Measurements from ENCODE around the gene ICAM1. TPM values are rescaled to one million over a fixed set of nuclear protein-coding genes. Genes with fewer than 3 reads are reported as not detected.

The ICAM1 gene
- total RNA-seq, 1 donor from 2014 or later = 245 TPM

DNA sequence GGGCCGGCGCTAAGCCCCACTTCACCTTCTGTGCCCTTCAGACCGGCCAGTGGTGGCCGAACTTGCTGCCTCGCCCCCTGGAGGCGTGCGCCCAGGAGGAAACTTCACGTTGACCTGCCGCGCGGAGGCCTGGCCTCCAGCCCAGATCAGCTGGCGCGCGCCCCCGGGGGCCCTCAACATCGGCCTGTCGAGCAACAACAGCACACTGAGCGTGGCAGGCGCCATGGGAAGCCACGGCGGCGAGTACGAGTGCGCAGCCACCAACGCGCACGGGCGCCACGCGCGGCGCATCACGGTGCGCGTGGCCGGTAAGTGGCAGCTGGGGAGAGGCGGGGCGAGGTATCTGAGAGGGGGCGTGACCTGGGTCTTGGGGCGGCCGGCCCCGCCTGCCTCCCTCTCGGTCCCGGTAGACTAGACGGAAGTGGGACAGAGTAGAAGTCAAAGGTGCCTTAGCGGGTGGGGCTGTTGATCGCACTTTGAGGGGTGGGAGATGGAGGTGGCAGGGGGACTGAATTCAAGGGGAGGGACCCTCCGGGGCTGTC is 24.5 kb downstream of the ICAM1 start:
- no peak overlapping the region for H3K27ac ChIP-seq
- no peaks in the 10 kb centered on the region for H3K9me3 ChIP-seq
- H3K36me3 ChIP-seq = no peaks in the 10 kb centered on the region
- DNase-seq (peak; percentile 89), ATAC-seq (peak; percentile 64)
- intact Hi-C loops (cut with DNase I) = no loop called here
- peak overlapping the region; percentile 37 for H3K4me3 ChIP-seq
- peaks cover 35% of the 10 kb centered on the region for H3K4me1 ChIP-seq
- H3K27me3 ChIP-seq = peaks cover 34% of the 10 kb centered on the region
- TF ChIP-seq, protein P1, sequence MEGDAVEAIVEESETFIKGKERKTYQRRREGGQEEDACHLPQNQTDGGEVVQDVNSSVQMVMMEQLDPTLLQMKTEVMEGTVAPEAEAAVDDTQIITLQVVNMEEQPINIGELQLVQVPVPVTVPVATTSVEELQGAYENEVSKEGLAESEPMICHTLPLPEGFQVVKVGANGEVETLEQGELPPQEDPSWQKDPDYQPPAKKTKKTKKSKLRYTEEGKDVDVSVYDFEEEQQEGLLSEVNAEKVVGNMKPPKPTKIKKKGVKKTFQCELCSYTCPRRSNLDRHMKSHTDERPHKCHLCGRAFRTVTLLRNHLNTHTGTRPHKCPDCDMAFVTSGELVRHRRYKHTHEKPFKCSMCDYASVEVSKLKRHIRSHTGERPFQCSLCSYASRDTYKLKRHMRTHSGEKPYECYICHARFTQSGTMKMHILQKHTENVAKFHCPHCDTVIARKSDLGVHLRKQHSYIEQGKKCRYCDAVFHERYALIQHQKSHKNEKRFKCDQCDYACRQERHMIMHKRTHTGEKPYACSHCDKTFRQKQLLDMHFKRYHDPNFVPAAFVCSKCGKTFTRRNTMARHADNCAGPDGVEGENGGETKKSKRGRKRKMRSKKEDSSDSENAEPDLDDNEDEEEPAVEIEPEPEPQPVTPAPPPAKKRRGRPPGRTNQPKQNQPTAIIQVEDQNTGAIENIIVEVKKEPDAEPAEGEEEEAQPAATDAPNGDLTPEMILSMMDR (IDR thresholded peaks at IDR 0.05) = peak; percentile 23

DNA sequence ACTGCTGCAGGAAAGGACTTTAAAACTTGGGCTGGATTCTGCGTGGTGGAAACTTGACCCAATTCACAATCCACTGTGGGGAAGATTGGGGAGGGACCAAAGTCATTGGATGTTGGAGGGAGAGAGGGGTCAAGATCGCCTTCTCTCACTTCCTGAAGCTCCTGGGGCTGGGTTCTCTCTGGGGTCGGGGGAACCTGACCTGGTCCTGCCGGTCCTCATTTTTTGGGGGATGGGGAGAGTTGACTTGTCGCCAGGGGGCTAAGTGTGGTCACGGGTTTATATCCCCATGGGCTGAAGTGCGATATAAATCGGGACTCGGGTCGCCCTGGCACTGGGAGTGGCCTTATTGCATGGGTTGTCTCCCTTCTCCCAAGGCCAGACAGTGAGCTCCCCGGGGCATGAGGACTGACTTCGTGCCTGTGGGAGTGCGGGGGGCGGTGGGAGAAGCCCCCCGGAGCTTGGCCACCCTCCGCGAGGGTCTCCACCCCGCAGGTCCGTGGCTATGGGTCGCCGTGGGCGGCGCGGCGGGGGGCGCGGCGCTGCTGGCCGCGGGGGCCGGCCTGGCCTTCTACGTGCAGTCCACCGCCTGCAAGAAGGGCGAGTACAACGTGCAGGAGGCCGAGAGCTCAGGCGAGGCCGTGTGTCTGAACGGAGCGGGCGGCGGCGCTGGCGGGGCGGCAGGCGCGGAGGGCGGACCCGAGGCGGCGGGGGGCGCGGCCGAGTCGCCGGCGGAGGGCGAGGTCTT is 25.1 kb downstream of the ICAM1 start:
- H3K27me3 ChIP-seq = peaks cover 29% of the 10 kb centered on the region
- H3K4me1 ChIP-seq = peaks cover 28% of the 10 kb centered on the region
- TF ChIP-seq, protein P1 (IDR thresholded peaks at IDR 0.05) = no peak
- no peaks in the 10 kb centered on the region for H3K9me3 ChIP-seq
- ATAC-seq (no peak), DNase-seq (no peak)
- H3K36me3 ChIP-seq = no peaks in the 10 kb centered on the region
- peak overlapping the region; percentile 37 for H3K4me3 ChIP-seq
- no peak overlapping the region for H3K27ac ChIP-seq
- intact Hi-C loops (cut with DNase I) = no loop called here

DNA sequence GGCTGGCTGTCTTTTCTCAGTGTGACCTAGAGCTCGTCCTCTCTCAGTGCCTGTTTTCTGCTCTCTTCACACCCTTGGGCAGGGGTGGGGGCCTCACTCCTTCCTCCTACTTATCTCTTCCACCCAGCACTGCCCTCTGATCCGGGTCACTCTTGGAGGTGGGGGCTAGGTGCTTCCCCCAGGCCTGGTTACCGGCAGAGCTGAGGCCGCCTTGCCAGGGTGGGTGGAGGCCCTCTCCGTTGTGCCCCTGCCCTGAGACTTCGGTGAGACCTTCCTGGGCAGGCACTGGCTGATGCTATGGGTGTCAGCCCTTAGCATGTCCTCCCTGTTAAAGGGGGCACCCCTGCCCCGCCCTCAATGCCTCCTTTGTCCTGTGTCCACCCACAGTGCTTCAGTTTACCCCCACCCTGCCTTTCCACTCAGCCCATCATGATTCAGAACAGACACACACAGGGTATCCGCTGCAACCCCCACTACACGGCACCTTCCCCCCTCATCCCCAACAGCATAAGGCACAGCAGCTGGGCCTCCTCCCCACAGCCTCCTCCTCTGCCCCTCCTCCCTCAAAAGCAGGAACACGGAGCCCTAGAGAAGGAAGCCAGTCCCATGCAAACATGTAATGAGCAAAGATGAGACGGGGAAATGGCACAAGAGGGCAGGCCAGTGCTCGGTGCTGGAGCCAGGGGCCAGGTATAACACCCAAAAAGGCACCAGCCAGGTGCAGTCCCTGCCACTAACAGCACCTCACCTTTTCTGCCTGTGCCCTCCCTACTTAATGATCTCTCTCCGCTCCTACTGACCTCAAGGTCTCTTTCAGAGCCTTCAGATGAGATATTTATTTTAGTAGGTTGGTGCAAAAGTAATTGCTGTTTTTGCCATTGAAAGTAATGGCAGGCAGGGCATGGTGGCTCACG is 28.9 kb downstream of the ICAM1 start:
- Histone ChIP-seq H3K27ac (no peak overlapping the region), H3K4me3 (no peak overlapping the region), H3K4me1 (peaks cover 11% of the 10 kb centered on the region), H3K27me3 (peaks cover 5% of the 10 kb centered on the region), H3K36me3 (no peaks in the 10 kb centered on the region), H3K9me3 (no peaks in the 10 kb centered on the region)
- TF ChIP-seq, protein P1 (IDR thresholded peaks at IDR 0.05) = no peak
- intact Hi-C loops (cut with DNase I) = no loop called here
- DNase-seq (no peak), ATAC-seq (peak; percentile 51)

DNA sequence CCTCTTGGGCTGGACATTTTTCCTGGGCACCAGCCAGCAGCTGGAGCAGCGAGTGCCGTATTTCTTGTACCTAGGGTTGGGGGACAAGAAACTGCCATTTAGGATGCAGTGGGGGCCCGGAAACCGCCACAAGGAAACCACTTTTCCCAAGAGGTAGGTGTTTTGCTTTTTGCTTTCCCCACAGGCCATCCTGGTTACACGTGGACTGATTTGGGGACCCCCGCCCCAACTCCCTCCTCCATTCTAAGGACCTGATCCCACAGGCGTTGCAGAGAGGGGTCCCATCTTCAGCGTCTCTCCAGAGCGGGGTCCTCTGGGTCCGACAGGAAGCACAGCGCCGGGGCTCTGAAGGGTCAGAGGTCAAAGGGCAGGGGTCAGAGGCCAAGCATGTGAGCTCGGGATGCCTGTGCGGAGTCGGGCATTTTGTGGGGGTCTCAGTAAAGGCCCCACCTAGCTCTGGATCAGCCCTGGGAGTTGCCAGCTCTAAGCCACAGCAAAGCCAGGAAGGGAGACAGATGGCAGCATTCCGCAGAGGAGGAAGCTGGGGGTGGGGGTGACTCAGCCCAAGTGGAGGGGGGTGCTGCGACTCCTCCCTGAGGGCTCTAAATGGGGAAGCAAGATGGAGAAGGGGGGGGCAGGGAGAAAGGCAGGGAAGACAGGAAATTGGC is 34.4 kb downstream of the ICAM1 start:
- H3K27me3 ChIP-seq = no peaks in the 10 kb centered on the region
- no peak overlapping the region for H3K4me3 ChIP-seq
- H3K9me3 ChIP-seq = no peaks in the 10 kb centered on the region
- intact Hi-C loops (cut with DNase I) = no loop called here
- no peaks in the 10 kb centered on the region for H3K4me1 ChIP-seq
- peak; percentile 82 for DNase-seq
- ATAC-seq = peak; percentile 90
- no peak overlapping the region for H3K27ac ChIP-seq
- no peaks in the 10 kb centered on the region for H3K36me3 ChIP-seq
- TF ChIP-seq, protein P1 (IDR thresholded peaks at IDR 0.05) = no peak

DNA sequence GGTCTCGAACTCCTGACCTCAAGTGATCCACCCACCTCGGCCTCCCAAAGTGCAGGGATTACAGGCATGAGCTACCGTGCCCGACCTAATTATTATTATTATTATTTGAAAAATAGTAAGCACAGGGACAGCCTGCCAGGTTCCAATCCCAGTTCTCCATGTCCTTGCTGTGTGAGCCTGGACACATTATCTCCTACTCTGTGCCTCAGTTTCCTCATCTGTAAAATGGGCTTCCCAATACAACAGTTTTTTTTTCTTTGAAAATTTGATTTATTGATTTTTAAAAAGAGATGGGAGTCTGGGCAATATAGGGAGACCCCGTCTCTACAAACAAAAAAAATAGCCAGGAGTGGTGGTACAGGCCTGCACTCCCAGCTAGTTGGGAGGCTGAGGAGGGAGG is 35.4 kb downstream of the ICAM1 start:
- intact Hi-C loops (cut with DNase I) = no loop called here

More for the DNA sequence above, 35.4 kb downstream of the ICAM1 start:
- Histone ChIP-seq H3K9me3 (no peaks in the 10 kb centered on the region), H3K36me3 (no peaks in the 10 kb centered on the region), H3K27me3 (no peaks in the 10 kb centered on the region), H3K27ac (no peak overlapping the region), H3K4me1 (no peaks in the 10 kb centered on the region), H3K4me3 (no peak overlapping the region)
- TF ChIP-seq, protein P1 (IDR thresholded peaks at IDR 0.05) = no peak
- ATAC-seq (no peak), DNase-seq (no peak)
